Fibroblast of lung (primary cell): ENCODE data around the gene TRIP13. TPM values are rescaled to one million over a fixed set of nuclear protein-coding genes. Genes with fewer than 3 reads are reported as not detected.

Experiments used
- DNase-seq, 2 donors: peaks; one replicate each; pipeline versions ENCODE4 v3.0.0 to v3.0.0-alpha.2; 2010; ENCODE audit warnings: low read depth in 2 of 2
- H2AFZ ChIP-seq: 2 replicates; pipeline ENCODE4 v1.5.1; 2012; ENCODE audit warnings: low read length, control low read depth, inconsistent platforms
- H3K27ac ChIP-seq: 2 replicates; pipeline ENCODE4 v1.5.1; 2011; ENCODE audit warnings: low read length, control low read depth; ENCODE audit not compliant: insufficient read depth
- H3K27me3 ChIP-seq: 2 replicates; pipeline ENCODE4 v1.5.1; 2011; ENCODE audit warnings: mild to moderate bottlenecking, low read length; ENCODE audit not compliant: control insufficient read depth, insufficient read depth
- H3K36me3 ChIP-seq: 2 replicates; pipeline ENCODE4 v1.5.1; 2011; ENCODE audit warnings: low read length; ENCODE audit not compliant: control insufficient read depth, insufficient read depth
- H3K4me1 ChIP-seq: 2 replicates; pipeline ENCODE4 v1.5.1; 2011; ENCODE audit warnings: low read length; ENCODE audit not compliant: control insufficient read depth, insufficient read depth; ENCODE audit errors: extremely low read depth
- H3K4me2 ChIP-seq: 2 replicates; pipeline ENCODE4 v1.5.1; 2011; ENCODE audit warnings: low read length, control low read depth; ENCODE audit not compliant: insufficient read depth; ENCODE audit errors: extremely low read depth
- H3K4me3 ChIP-seq, 4 experiments: fragments of 200-600 bp in 1 of 4; sonication (generic) in 1 of 4; replicated peaks in 1 of 4; 2 replicates each; pipeline ENCODE4 v1.5.1; 2011 to 2016; ENCODE audit warnings: low read length in 4 of 4, low read depth in 3 of 4, mild to moderate bottlenecking in 3 of 4, control low read depth in 2 of 4, inconsistent platforms in 1 of 4, mixed read lengths in 1 of 4; ENCODE audit not compliant: insufficient read depth in 1 of 4; ENCODE audit errors: control extremely low read depth in 1 of 4
- H3K79me2 ChIP-seq: 2 replicates; pipeline ENCODE4 v1.5.1; 2012; ENCODE audit warnings: mild to moderate bottlenecking, low read length, inconsistent platforms; ENCODE audit not compliant: control insufficient read depth, insufficient read depth
- H3K9ac ChIP-seq: 2 replicates; pipeline ENCODE4 v1.5.1; 2011; ENCODE audit warnings: mild to moderate bottlenecking, low read length, control low read depth; ENCODE audit not compliant: insufficient read depth
- H3K9me3 ChIP-seq: 2 replicates; pipeline ENCODE4 v1.5.1; 2012; ENCODE audit warnings: low read depth, low read length; ENCODE audit not compliant: control insufficient read depth, insufficient read depth
- H4K20me1 ChIP-seq: 2 replicates; pipeline ENCODE4 v1.5.1; 2011; ENCODE audit warnings: low read length; ENCODE audit not compliant: control insufficient read depth, insufficient read depth; ENCODE audit errors: extremely low read depth
- CTCF ChIP-seq, 2 donors: IDR thresholded peaks in 1 of 2; conservative IDR thresholded peaks in 1 of 2; 1 replicate in 1 of 2; 2 replicates in 1 of 2; pipeline ENCODE4 v1.5.1; 2011 to 2012; ENCODE audit warnings: low read length in 2 of 2, control low read depth in 1 of 2, inconsistent platforms in 1 of 2, low read depth in 1 of 2, mild to moderate bottlenecking in 1 of 2
- EZH2 ChIP-seq: IDR thresholded peaks from 2 replicates; pipeline ENCODE4 v1.5.1; 2012; ENCODE audit warnings: low read length, control low read depth, mild to moderate bottlenecking; ENCODE audit errors: missing control alignments
- polyA plus RNA-seq, 2 donors: library from polyadenylated mRNA; depleted of rRNA in 1 of 2; stranded (reverse) in 1 of 2; unstranded in 1 of 2; fragments of >200 nt; gene quantifications; 2 replicates each; pipeline ENCODE4 v1.2.1, GENCODE V29; 2011 to 2012; ENCODE audit warnings: missing spikeins in 1 of 2
- total RNA-seq: library from RNA; depleted of rRNA; stranded (reverse); fragments of >200 nt; gene quantifications from 2 replicates; pipeline ENCODE4 v1.2.1, GENCODE V29; 2014

TRIP13 gene
- total and polyA plus RNA-seq, 2 donors (not counting 1 experiment from before 2014, with no cell fraction given): 7.4 to 11.7 TPM

GRCh38 chr5:961711-962240, 69.1 kb downstream of the TRIP13 start:
- Histone ChIP-seq H3K27ac (no peak overlapping the region), H3K4me1 (peaks cover 36% of the 10 kb centered on the region), H3K9ac (no peak overlapping the region), H3K9me3 (no peaks in the 10 kb centered on the region), H3K4me3 (no peak overlapping the region), H3K4me2 (no peak overlapping the region), H4K20me1 (no peaks in the 10 kb centered on the region), H2AFZ (no peak overlapping the region), H3K27me3 (peaks cover 2% of the 10 kb centered on the region), H3K36me3 (no peaks in the 10 kb centered on the region), H3K79me2 (no peaks in the 10 kb centered on the region)
- no peak for DNase-seq
- TF ChIP-seq CTCF (conservative IDR thresholded peaks at IDR 0.05 in 1 of 2, IDR thresholded peaks at IDR 0.05 in 1 of 2; ENCODE audit: low read depth in 1 of 2, low read length in 2 of 2) (no peak), EZH2 (no peak)

GRCh38 chr5:962386-962785, 69.7 kb downstream of the TRIP13 start:
- peaks cover 32% of the 10 kb centered on the region for H3K4me1 ChIP-seq
- peaks cover 2% of the 10 kb centered on the region for H3K27me3 ChIP-seq

GRCh38 chr5:962801-963200, 70.1 kb downstream of the TRIP13 start:
- Histone ChIP-seq H3K27me3 (peaks cover 2% of the 10 kb centered on the region), H3K79me2 (no peaks in the 10 kb centered on the region), H3K9ac (no peak overlapping the region), H3K27ac (no peak overlapping the region), H3K9me3 (no peaks in the 10 kb centered on the region), H3K4me1 (peaks cover 27% of the 10 kb centered on the region), H4K20me1 (no peaks in the 10 kb centered on the region), H3K36me3 (no peaks in the 10 kb centered on the region), H3K4me2 (no peak overlapping the region), H2AFZ (no peak overlapping the region), H3K4me3 (no peak overlapping the region)
- no peak for DNase-seq
- TF ChIP-seq EZH2: no peak
- no peak for TF ChIP-seq CTCF (conservative IDR thresholded peaks at IDR 0.05 in 1 of 2, IDR thresholded peaks at IDR 0.05 in 1 of 2; ENCODE audit: low read depth in 1 of 2, low read length in 2 of 2)

More at GRCh38 chr5:962386-962785, 69.7 kb downstream of the TRIP13 start:
- TF ChIP-seq EZH2: no peak
- no peak for TF ChIP-seq CTCF (conservative IDR thresholded peaks at IDR 0.05 in 1 of 2, IDR thresholded peaks at IDR 0.05 in 1 of 2; ENCODE audit: low read depth in 1 of 2, low read length in 2 of 2)
- Histone ChIP-seq H4K20me1 (no peaks in the 10 kb centered on the region), H3K79me2 (no peaks in the 10 kb centered on the region), H3K27ac (no peak overlapping the region), H3K9me3 (no peaks in the 10 kb centered on the region), H3K4me2 (no peak overlapping the region), H3K9ac (no peak overlapping the region), H3K4me3 (no peak overlapping the region), H3K36me3 (no peaks in the 10 kb centered on the region), H2AFZ (no peak overlapping the region)
- no peak for DNase-seq
